ENCODE measurements around the gene MINPP1.
"Not testable (repeated sequence)": the region's sequence is repeated elsewhere in the genome, so short reads cannot be mapped to it uniquely, and the experiment has no call there.

- not testable (repeated sequence) for TF ChIP-seq POLR2A (IDR thresholded peaks at IDR 0.05; ENCODE audit: low read depth, low read length); CTCF (conservative IDR thresholded peaks at IDR 0.05; ENCODE audit: low read depth, low read length); MXI1 (IDR thresholded peaks at IDR 0.05; ENCODE audit: borderline replicate concordance, low read depth, low read length); USF2 (IDR thresholded peaks at IDR 0.05; ENCODE audit: low read depth, low read length); RFX5 (IDR thresholded peaks at IDR 0.05; ENCODE audit: low read depth, low read length); SMC3 (IDR thresholded peaks at IDR 0.05; ENCODE audit: low read depth, low read length); MAZ (IDR thresholded peaks at IDR 0.05; ENCODE audit: borderline replicate concordance, low read depth, low read length); ELK1 (IDR thresholded peaks at IDR 0.05; ENCODE audit: borderline replicate concordance, low read depth, low read length)
These were observed 14.4 kb upstream of the MINPP1 start for GRCh38 chr10:87490285-87490684.
